CD4-positive, alpha-beta T cell treated with Interferon gamma for 1 hour (primary cell): Measurements from ENCODE around the gene SIRT1.
"Not testable (repeated sequence)": the region's sequence is repeated elsewhere in the genome, so short reads cannot be mapped to it uniquely, and the experiment has no call there.

Source experiments
- DNase-seq: peaks from one replicate; pipeline ENCODE4 v3.0.0-alpha.2; 2020

SIRT1 gene

GRCh38 chr10:67884313-67884841 lies at the start of gene SIRT1:
SIRT1 (plus strand) TSS chr10:67884656; CDS start chr10:67884722, 66 bp downstream.
- DNase-seq: peak; percentile 95

GRCh38 chr10:67835541-67836394 lies 48.7 kb upstream of the SIRT1 start:
- not testable (repeated sequence) for DNase-seq

- no peak for DNase-seq
Measured at GRCh38 chr10:67836488-67836887, 48.0 kb upstream of the SIRT1 start.

GRCh38 chr10:67836972-67837371 lies 47.5 kb upstream of the SIRT1 start:
- no peak for DNase-seq

GRCh38 chr10:67837541-67838314 lies 46.7 kb upstream of the SIRT1 start, which contains the start of gene DNAJC12:
DNAJC12 (minus strand) TSS chr10:67838188; CDS start chr10:67838011, 177 bp downstream.
- no peak for DNase-seq

GRCh38 chr10:67839511-67839910 lies 44.9 kb upstream of the SIRT1 start:
- DNase-seq: not testable (repeated sequence)

GRCh38 chr10:67839951-67840350 lies 44.5 kb upstream of the SIRT1 start:
- DNase-seq: no peak

- no peak for DNase-seq
Measured at GRCh38 chr10:67841737-67842136, 42.7 kb upstream of the SIRT1 start.

GRCh38 chr10:67843284-67843683 lies 41.2 kb upstream of the SIRT1 start:
- no peak for DNase-seq

- DNase-seq: peak; percentile 91
Measured at GRCh38 chr10:67849331-67850011, 35.0 kb upstream of the SIRT1 start.

- no peak for DNase-seq
Measured at GRCh38 chr10:67851186-67851585, 33.3 kb upstream of the SIRT1 start.

GRCh38 chr10:67852761-67853160 lies 31.7 kb upstream of the SIRT1 start:
- no peak for DNase-seq

- DNase-seq: no peak
Measured at GRCh38 chr10:67853512-67853911, 30.9 kb upstream of the SIRT1 start.

- DNase-seq: no peak
Measured at GRCh38 chr10:67858971-67859370, 25.5 kb upstream of the SIRT1 start.

GRCh38 chr10:67861750-67862432 lies 22.6 kb upstream of the SIRT1 start:
- DNase-seq: no peak

- no peak for DNase-seq
Measured at GRCh38 chr10:67863094-67863493, 21.4 kb upstream of the SIRT1 start.

- no peak for DNase-seq
Measured at GRCh38 chr10:67864607-67865371, 19.7 kb upstream of the SIRT1 start.

GRCh38 chr10:67868132-67868531 lies 16.3 kb upstream of the SIRT1 start:
- no peak for DNase-seq

GRCh38 chr10:67869996-67870395 lies 14.5 kb upstream of the SIRT1 start:
- DNase-seq: no peak

GRCh38 chr10:67875340-67876238 lies 8.9 kb upstream of the SIRT1 start:
- no peak for DNase-seq
